ENCODE measurements around the gene PIK3CB.
"Not testable (repeated sequence)": the region's sequence is repeated elsewhere in the genome, so short reads cannot be mapped to it uniquely, and the experiment has no call there.

The PIK3CB gene

GRCh38 chr3:138642226-138642926 is 192.4 kb downstream of the PIK3CB start:
- no peak for TF ChIP-seq GATA1 (IDR thresholded peaks at IDR 0.05; ENCODE audit: low read depth, low read length)
- no peak for TF ChIP-seq POLR2A (IDR thresholded peaks at IDR 0.05; ENCODE audit: low read length)
- no peak for DNase-seq

- DNase-seq: no peak
- TF ChIP-seq GATA1 (IDR thresholded peaks at IDR 0.05; ENCODE audit: low read depth, low read length): no peak
- no peak for TF ChIP-seq POLR2A (IDR thresholded peaks at IDR 0.05; ENCODE audit: low read length)
Observed at GRCh38 chr3:138640537-138640936, 194.2 kb downstream of the PIK3CB start.

- TF ChIP-seq GATA1 (IDR thresholded peaks at IDR 0.05; ENCODE audit: low read depth, low read length) (no peak), POLR2A (IDR thresholded peaks at IDR 0.05; ENCODE audit: low read length) (no peak)
- DNase-seq: no peak
Observed at GRCh38 chr3:138638641-138639040, 196.1 kb downstream of the PIK3CB start.

- TF ChIP-seq POLR2A (IDR thresholded peaks at IDR 0.05; ENCODE audit: low read length) (no peak), GATA1 (IDR thresholded peaks at IDR 0.05; ENCODE audit: low read depth, low read length) (no peak)
- DNase-seq: no peak
Observed at GRCh38 chr3:138629526-138629925, 205.2 kb downstream of the PIK3CB start.

- DNase-seq: no peak
Observed at GRCh38 chr3:138625707-138626365, 208.9 kb downstream of the PIK3CB start.

GRCh38 chr3:138624518-138624917 is 210.2 kb downstream of the PIK3CB start:
- no peak for TF ChIP-seq POLR2A (IDR thresholded peaks at IDR 0.05; ENCODE audit: low read length)
- TF ChIP-seq GATA1 (IDR thresholded peaks at IDR 0.05; ENCODE audit: low read depth, low read length): no peak
- DNase-seq: no peak

More at GRCh38 chr3:138625707-138626365, 208.9 kb downstream of the PIK3CB start:
- TF ChIP-seq GATA1 (IDR thresholded peaks at IDR 0.05; ENCODE audit: low read depth, low read length) (no peak), POLR2A (IDR thresholded peaks at IDR 0.05; ENCODE audit: low read length) (no peak)

DNA sequence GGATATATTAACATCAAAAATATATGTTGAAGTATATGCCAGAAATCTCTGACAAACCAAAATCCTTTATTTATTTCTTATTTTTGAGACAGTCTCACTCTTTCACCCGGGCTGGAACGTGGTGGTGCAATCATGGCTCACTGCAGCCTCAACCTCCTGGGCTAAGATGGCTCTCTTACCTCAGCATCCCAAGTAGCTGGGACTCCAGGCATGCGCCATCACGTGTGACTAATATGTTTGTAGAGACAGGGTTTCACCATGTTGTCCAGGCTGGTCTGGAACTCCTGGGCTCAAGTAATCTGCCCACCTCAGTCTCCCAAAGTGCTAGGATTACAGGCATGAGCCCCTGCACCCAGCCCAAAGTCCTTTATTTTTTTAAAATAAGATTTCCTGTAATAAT is 214.3 kb downstream of the PIK3CB start:
- no peak for TF ChIP-seq GATA1 (IDR thresholded peaks at IDR 0.05; ENCODE audit: low read depth, low read length)
- no peak for TF ChIP-seq POLR2A (IDR thresholded peaks at IDR 0.05; ENCODE audit: low read length)
- DNase-seq: no peak

DNA sequence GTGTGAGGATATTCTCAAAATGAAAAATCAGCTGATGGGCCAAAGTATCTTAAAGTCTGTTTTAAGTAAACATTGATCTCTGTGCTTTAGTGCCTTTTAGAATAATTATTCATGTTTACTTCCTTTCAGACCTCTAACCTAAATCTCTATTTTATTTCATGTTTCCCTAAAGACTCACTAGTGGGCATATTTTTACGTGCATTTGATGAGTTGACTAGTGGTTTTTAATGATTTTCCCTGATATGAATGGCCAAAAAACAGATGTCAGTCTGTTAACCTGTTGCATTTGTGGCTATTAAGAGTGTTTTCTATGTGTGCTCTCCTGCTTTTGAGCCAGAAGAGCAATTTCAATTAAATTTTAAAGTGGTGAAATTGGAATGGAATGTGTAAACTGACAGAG is 219.3 kb downstream of the PIK3CB start:
- no peak for DNase-seq
- TF ChIP-seq POLR2A (IDR thresholded peaks at IDR 0.05; ENCODE audit: low read length): no peak
- no peak for TF ChIP-seq GATA1 (IDR thresholded peaks at IDR 0.05; ENCODE audit: low read depth, low read length)

DNA sequence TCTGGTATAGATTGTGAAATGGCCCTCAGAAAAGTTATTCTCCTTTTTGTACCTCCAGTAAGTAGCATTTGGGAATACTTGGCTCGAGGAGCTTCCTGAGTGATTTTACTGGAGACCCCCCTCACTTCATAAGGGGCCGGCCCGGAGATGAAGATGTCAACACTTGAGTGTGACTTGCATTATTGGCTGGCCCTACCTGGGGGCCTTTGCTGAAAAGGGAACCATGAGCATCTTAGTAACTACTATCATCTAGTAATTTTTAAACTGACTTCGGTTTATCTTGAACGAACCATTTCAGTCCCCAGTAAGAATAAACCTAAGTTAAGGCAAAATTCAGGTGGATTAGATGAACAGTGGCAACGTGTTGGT is 224.8 kb downstream of the PIK3CB start:
- no peak for DNase-seq
- TF ChIP-seq GATA1 (IDR thresholded peaks at IDR 0.05; ENCODE audit: low read depth, low read length): no peak
- no peak for TF ChIP-seq POLR2A (IDR thresholded peaks at IDR 0.05; ENCODE audit: low read length)

- peak; percentile 78 for DNase-seq
- TF ChIP-seq POLR2A (IDR thresholded peaks at IDR 0.05; ENCODE audit: low read length) (no peak), GATA1 (IDR thresholded peaks at IDR 0.05; ENCODE audit: low read depth, low read length) (no peak)
Observed at GRCh38 chr3:138608322-138609135, 226.2 kb downstream of the PIK3CB start, which contains the start of gene FAIM. TSS of gene FAIM (plus strand) at chr3:138608771. CDS start at chr3:138619727, 10,956 bp downstream.

GRCh38 chr3:138604106-138604595 is 230.6 kb downstream of the PIK3CB start:
- not testable (repeated sequence) for DNase-seq
